KOPT-K1 (cell line): ENCODE results near the gene PIWIL1.

Source experiments
- H3K27ac ChIP-seq: fragments of 200-600 bp; sonication (generic); 2 replicates; pipeline ENCODE4 v1.5.1; 2016; ENCODE audit warnings: antibody characterized with exemption, mild to moderate bottlenecking, low read depth, low read length; ENCODE audit not compliant: poor library complexity, severe bottlenecking
- H3K36me3 ChIP-seq: fragments of 200-600 bp; sonication (generic); 2 replicates; pipeline ENCODE4 v1.5.1; 2017; ENCODE audit warnings: antibody characterized with exemption, mild to moderate bottlenecking, low read length, moderate library complexity; ENCODE audit not compliant: insufficient read depth
- H3K9me3 ChIP-seq: fragments of 200-600 bp; sonication (generic); 2 replicates; pipeline ENCODE4 v1.5.1; 2017; ENCODE audit warnings: antibody characterized with exemption, low read length, mild to moderate bottlenecking; ENCODE audit not compliant: insufficient read depth, poor library complexity, severe bottlenecking

Gene PIWIL1

DNA sequence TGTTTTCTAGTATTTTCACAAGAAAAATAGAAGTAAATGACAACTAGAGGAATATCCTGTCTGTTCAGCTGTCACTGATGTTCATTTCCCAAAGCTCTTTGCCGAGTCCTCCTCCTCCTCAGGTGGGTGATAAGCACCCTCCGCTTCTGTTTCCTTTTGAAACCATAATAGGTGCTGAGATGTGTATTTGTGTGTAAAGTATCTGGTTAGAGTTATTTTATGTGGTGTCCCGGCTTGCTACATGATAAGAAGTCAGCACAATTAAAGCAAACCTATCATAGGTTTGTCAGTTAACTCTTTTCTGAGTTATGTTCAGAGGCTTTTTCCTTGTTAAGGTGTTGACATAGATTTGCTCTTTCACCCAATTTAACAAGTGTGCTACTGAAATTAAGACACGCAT, 82.4 kb downstream of the PIWIL1 start:
- H3K9me3 ChIP-seq, result no peaks in the 10 kb centered on the region
- no peaks in the 10 kb centered on the region for H3K36me3 ChIP-seq
- H3K27ac ChIP-seq, result no peak overlapping the region

GRCh38 chr12:130421896-130422295, 84.2 kb downstream of the PIWIL1 start:
- Histone ChIP-seq H3K36me3 (no peaks in the 10 kb centered on the region), H3K27ac (no peak overlapping the region), H3K9me3 (no peaks in the 10 kb centered on the region)
